ENCODE results near the gene CEACAM7.

DNA sequence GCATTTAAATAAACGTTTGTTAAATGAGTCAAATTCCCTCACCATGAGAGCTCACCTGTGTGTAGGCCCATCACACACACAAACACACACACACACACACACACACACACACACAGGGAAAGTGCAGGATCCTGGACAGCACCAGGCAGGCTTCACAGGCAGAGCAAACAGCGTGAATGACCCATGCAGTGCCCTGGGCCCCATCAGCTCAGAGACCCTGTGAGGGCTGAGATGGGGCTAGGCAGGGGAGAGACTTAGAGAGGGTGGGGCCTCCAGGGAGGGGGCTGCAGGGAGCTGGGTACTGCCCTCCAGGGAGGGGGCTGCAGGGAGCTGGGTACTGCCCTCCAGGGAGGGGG lies 11.9 kb upstream of the CEACAM7 start:
- TF ChIP-seq, protein P1, sequence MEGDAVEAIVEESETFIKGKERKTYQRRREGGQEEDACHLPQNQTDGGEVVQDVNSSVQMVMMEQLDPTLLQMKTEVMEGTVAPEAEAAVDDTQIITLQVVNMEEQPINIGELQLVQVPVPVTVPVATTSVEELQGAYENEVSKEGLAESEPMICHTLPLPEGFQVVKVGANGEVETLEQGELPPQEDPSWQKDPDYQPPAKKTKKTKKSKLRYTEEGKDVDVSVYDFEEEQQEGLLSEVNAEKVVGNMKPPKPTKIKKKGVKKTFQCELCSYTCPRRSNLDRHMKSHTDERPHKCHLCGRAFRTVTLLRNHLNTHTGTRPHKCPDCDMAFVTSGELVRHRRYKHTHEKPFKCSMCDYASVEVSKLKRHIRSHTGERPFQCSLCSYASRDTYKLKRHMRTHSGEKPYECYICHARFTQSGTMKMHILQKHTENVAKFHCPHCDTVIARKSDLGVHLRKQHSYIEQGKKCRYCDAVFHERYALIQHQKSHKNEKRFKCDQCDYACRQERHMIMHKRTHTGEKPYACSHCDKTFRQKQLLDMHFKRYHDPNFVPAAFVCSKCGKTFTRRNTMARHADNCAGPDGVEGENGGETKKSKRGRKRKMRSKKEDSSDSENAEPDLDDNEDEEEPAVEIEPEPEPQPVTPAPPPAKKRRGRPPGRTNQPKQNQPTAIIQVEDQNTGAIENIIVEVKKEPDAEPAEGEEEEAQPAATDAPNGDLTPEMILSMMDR (IDR thresholded peaks at IDR 0.05), result no peak
- no peak for TF ChIP-seq POLR2A (IDR thresholded peaks at IDR 0.05)

Data from Peyer's patch (tissue), 4 donors.